ENCODE results near the gene REN.

DNA sequence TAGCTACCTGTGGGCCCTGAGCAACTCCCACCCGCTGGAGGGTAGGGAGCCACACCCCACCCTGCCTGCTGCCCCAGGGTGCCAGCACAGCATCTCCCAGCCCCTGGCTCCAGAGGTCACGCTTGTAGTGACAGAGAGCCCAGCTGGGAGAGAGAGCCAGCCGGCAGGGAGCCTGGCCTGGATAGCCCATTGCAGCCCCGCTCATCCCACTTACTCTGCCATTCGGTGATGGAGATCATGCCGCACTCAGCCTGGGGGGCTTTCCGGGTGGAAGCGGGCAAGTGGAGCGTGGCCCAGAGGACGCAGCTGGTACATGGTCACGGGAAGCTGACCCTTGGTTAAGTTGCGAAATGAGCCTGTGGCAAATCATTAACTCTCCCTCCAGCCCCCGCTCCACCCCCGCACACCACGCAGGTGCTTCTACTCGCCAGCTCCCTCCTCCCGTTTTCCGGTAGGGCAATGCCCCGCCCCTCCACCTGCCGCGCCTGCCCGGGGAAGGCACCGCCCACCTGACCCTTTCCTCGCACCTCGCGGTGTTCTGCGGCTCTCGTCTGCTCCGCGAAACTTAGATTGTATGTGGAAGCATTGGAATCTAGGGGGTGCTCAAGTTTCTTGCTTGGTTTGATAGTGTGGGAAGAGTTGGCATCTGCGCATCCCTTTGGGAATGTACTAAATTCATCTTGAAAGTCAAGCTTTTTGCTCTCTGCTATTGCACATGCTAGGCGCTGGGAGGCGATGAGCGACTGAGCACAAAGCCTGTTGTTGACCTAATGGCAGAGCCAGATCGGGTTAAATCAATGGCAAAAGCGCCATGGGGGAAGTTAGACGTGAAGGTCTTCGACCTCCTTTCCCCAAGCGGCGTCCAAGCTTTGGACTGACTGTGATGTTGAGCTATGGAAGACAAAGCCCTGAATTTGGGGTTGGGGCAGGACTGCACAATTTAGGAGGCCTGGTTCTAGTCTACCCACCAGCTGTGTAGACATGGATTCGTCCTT, 47.8 kb upstream of the REN start, which contains the start of gene GOLT1A:
- TF ChIP-seq POLR2AphosphoS5 (IDR thresholded peaks at IDR 0.05; ENCODE audit: low read depth, low read length) (0 out of 2 replicates have a peak, but pooled peaks have one; percentile 5), CEBPB (IDR thresholded peaks at IDR 0.05; ENCODE audit: low read depth, low read length) (peak; percentile 71), RXRA (IDR thresholded peaks at IDR 0.05; ENCODE audit: insufficient read depth, low read depth, low read length) (no peak), EP300 (IDR thresholded peaks at IDR 0.05; ENCODE audit: borderline replicate concordance in 1 of 2, low read depth in 2 of 2, low read length in 2 of 2) (no peak), BRCA1 (IDR thresholded peaks at IDR 0.05; ENCODE audit: low read depth, low read length) (peak; percentile 82), FOSL1 (IDR thresholded peaks at IDR 0.05; ENCODE audit: insufficient read depth, low read depth, low read length) (no peak), MAFK (IDR thresholded peaks at IDR 0.05; ENCODE audit: low read depth, low read length) (no peak), SIN3A (conservative IDR thresholded peaks at IDR 0.05 in 1 of 2, IDR thresholded peaks at IDR 0.05 in 1 of 2; ENCODE audit: low read depth in 1 of 2, low read length in 2 of 2) (peak in 1 of 2 experiments; percentile 88; a peak in 2 of 4 replicates)
- TF ChIP-seq, protein P1, sequence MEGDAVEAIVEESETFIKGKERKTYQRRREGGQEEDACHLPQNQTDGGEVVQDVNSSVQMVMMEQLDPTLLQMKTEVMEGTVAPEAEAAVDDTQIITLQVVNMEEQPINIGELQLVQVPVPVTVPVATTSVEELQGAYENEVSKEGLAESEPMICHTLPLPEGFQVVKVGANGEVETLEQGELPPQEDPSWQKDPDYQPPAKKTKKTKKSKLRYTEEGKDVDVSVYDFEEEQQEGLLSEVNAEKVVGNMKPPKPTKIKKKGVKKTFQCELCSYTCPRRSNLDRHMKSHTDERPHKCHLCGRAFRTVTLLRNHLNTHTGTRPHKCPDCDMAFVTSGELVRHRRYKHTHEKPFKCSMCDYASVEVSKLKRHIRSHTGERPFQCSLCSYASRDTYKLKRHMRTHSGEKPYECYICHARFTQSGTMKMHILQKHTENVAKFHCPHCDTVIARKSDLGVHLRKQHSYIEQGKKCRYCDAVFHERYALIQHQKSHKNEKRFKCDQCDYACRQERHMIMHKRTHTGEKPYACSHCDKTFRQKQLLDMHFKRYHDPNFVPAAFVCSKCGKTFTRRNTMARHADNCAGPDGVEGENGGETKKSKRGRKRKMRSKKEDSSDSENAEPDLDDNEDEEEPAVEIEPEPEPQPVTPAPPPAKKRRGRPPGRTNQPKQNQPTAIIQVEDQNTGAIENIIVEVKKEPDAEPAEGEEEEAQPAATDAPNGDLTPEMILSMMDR (IDR thresholded peaks at IDR 0.05; ENCODE audit: control extremely low read depth in 1 of 3, insufficient read depth in 1 of 3, low read depth in 1 of 3, low read length in 3 of 3), result peak; percentile 57 to 87 (median 84)
- TF ChIP-seq, protein P2, sequence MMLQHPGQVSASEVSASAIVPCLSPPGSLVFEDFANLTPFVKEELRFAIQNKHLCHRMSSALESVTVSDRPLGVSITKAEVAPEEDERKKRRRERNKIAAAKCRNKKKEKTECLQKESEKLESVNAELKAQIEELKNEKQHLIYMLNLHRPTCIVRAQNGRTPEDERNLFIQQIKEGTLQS (IDR thresholded peaks at IDR 0.05; ENCODE audit: insufficient read depth, low read depth, low read length), result no peak
